SH-SY5Y (cell line): ENCODE measurements around the gene RGS11.

ENCODE experiments used
- GATA2 ChIP-seq: IDR thresholded peaks from 2 replicates; pipeline ENCODE4 v1.6.1; 2011; ENCODE audit warnings: mild to moderate bottlenecking, low read depth, low read length
- GATA3 ChIP-seq: IDR thresholded peaks from 2 replicates; pipeline ENCODE4 v1.6.1; 2011; ENCODE audit warnings: low read depth, mild to moderate bottlenecking, low read length, moderate library complexity

DNA sequence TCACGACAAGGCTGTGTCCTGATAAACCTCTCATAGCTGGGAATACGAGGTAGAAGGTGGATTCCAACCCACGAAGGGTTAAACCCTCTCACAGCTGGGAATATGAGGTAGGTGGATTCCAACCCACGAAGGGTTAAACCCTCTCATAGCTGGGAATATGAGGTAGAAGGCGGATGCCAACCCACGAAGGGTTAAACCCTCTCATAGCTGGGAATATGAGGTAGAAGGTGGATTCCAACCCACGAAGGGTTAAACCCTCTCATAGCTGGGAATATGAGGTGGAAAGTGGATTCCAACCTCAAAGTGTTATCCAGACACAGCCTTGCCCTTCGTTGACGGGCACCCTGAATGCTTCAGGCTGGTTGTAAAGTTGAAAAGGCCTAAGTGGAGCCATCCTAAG is 45.8 kb upstream of the RGS11 start:
- no peak for TF ChIP-seq GATA2
- no peak for TF ChIP-seq GATA3
